ENCODE data around the gene TMEM81. TPM values are rescaled to one million over a fixed set of nuclear protein-coding genes. Genes with fewer than 3 reads are reported as not detected.
A peak's percentile ranks its signal among the peaks of the same experiment; 100 is the strongest.

The TMEM81 gene
- total and polyA plus RNA-seq, 10 of the 15 experiments (the other 5 are each of a cell fraction or from before 2014, with no cell fraction given): 0.62 to 2.2 (median 1.1) TPM

GRCh38 chr1:205061665-205062069, 22.6 kb downstream of the TMEM81 start (continued):
- no peak for TF ChIP-seq TCF3 (IDR thresholded peaks at IDR 0.05; ENCODE audit: borderline replicate concordance, insufficient read depth, low read depth, low read length)
- no peak for TF ChIP-seq ATF7 (IDR thresholded peaks at IDR 0.05; ENCODE audit: low read depth)
- TF ChIP-seq ETV6 (conservative IDR thresholded peaks at IDR 0.05 in 1 of 2, IDR thresholded peaks at IDR 0.05 in 1 of 2; ENCODE audit: borderline replicate concordance in 1 of 2, low read depth in 1 of 2): no peak
- TF ChIP-seq YY1 (IDR thresholded peaks at IDR 0.05; ENCODE audit: low read depth, low read length): peak; percentile 53; the same call in 1 of the 2 replicates
- no peak for TF ChIP-seq RFX5 (IDR thresholded peaks at IDR 0.05; ENCODE audit: low read depth, low read length)
- TF ChIP-seq MYC (IDR thresholded peaks at IDR 0.05; ENCODE audit: insufficient read depth, insufficient read length, insufficient replicate concordance, low read length, severe bottlenecking): no peak
- TF ChIP-seq SMC3 (IDR thresholded peaks at IDR 0.05; ENCODE audit: borderline replicate concordance, low read length): peak; percentile 77
- TF ChIP-seq NR2F1 (conservative IDR thresholded peaks at IDR 0.05): no peak
- TF ChIP-seq YBX1 (IDR thresholded peaks at IDR 0.05): no peak
- TF ChIP-seq NFYA (IDR thresholded peaks at IDR 0.05; ENCODE audit: borderline replicate concordance, low read depth, low read length): no peak
- TF ChIP-seq NFIC (IDR thresholded peaks at IDR 0.05; ENCODE audit: low read depth, low read length): no peak
- TF ChIP-seq RAD21 (IDR thresholded peaks at IDR 0.05; ENCODE audit: insufficient read depth, low read depth, low read length): peak; percentile 75
- TF ChIP-seq SIN3A (IDR thresholded peaks at IDR 0.05; ENCODE audit: low read depth, low read length): no peak
- TF ChIP-seq RBBP5 (conservative IDR thresholded peaks at IDR 0.05): no peak
- no peak for TF ChIP-seq EED (IDR thresholded peaks at IDR 0.05; ENCODE audit: low read depth)
- no peak for TF ChIP-seq GABPA (IDR thresholded peaks at IDR 0.05; ENCODE audit: low read depth)
- TF ChIP-seq POLR2A (IDR thresholded peaks at IDR 0.05; ENCODE audit: low read depth, low read length): no peak
- no peak for TF ChIP-seq CEBPB (IDR thresholded peaks at IDR 0.05; ENCODE audit: borderline replicate concordance in 1 of 2, low read depth in 2 of 2, low read length in 2 of 2)
- TF ChIP-seq SMARCA5 (IDR thresholded peaks at IDR 0.05): 0 out of 2 replicates have a peak, but pooled peaks have one; percentile 2
- TF ChIP-seq BCL3 (IDR thresholded peaks at IDR 0.05; ENCODE audit: borderline replicate concordance, insufficient read depth, low read depth, low read length, poor library complexity, severe bottlenecking): no peak
- TF ChIP-seq KDM1A (IDR thresholded peaks at IDR 0.05; ENCODE audit: borderline replicate concordance): no peak
- TF ChIP-seq EGR1 (IDR thresholded peaks at IDR 0.05; ENCODE audit: borderline replicate concordance in 1 of 2, low read depth in 2 of 2, low read length in 2 of 2): no peak
- no peak for TF ChIP-seq HDAC6 (IDR thresholded peaks at IDR 0.05; ENCODE audit: unreplicated experiment)
- TF ChIP-seq HDAC2 (IDR thresholded peaks at IDR 0.05): no peak
- TF ChIP-seq MTA3 (IDR thresholded peaks at IDR 0.05; ENCODE audit: borderline replicate concordance, low read length): no peak
- no peak for TF ChIP-seq IKZF2 (IDR thresholded peaks at IDR 0.05)
- TF ChIP-seq ZZZ3 (IDR thresholded peaks at IDR 0.05; ENCODE audit: control insufficient read depth, insufficient read length, low read depth): no peak
- 0 out of 2 replicates have a peak, but pooled peaks have one; percentile 34 for TF ChIP-seq WRNIP1 (IDR thresholded peaks at IDR 0.05; ENCODE audit: borderline replicate concordance, low read depth, low read length)
- TF ChIP-seq CBX5 (IDR thresholded peaks at IDR 0.05; ENCODE audit: low read depth): no peak
- no peak for TF ChIP-seq ZNF217 (IDR thresholded peaks at IDR 0.05)
- no peak for TF ChIP-seq RAD51 (IDR thresholded peaks at IDR 0.05)
- 0 out of 2 replicates have a peak, but pooled peaks have one; percentile 20 for TF ChIP-seq RELB (IDR thresholded peaks at IDR 0.05; ENCODE audit: low read depth)

Measured in GM12878 (cell line).